Middle frontal gyrus (tissue), 1 donor: Measurements from ENCODE around the gene CDC73.
A peak's percentile ranks its signal among the peaks of the same experiment; 100 is the strongest.

Experiments used
- DNase-seq: peaks from one replicate; pipeline ENCODE4 v3.0.0-alpha.2; 2015; ENCODE audit warnings: low spot score; ENCODE audit errors: extremely low spot score

Gene CDC73

GRCh38 chr1:193121616-193122593, at the start of gene CDC73:
Gene CDC73, plus strand, starts transcription at chr1:193122031. Its CDS starts 170 bp downstream, at chr1:193122201.
- peak; percentile 92 for DNase-seq

DNA sequence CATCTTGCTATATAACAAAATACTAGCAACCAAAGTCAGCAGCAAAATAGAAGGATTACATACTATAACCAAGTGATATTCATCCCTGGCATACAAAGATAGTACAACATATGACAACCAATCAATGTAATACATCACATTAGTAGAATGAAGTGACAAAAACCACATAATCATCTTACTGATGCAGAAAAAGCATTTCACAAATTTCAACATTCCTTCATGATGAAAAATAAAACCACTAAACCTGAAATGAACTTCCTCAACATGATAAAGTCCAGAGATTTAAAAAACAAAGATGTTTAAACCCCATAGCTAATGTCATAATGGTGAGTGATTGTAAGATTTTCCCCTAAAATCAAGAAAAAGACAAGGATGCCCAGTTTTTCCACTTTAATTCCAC, 43.8 kb upstream of the CDC73 start:
- DNase-seq, result no peak

DNA sequence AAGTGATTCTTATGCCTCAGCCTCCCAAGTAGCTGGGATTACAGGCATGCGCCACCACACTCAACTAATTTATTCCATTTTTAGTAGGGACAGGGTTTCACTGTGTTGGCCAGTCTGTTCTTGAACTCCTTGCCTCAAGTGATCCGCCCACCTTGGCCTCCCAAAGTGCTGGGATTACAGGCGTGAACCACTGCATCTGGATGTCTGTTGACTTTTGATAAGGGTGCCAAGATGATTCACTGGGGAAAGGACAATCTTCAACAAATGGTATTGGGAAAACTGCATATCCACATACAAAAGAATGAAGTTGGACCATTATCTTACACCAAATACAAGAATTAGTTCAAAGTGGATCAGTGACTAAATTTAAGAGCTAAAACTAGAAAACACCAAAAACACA, 42.6 kb upstream of the CDC73 start:
- DNase-seq, result no peak

DNA sequence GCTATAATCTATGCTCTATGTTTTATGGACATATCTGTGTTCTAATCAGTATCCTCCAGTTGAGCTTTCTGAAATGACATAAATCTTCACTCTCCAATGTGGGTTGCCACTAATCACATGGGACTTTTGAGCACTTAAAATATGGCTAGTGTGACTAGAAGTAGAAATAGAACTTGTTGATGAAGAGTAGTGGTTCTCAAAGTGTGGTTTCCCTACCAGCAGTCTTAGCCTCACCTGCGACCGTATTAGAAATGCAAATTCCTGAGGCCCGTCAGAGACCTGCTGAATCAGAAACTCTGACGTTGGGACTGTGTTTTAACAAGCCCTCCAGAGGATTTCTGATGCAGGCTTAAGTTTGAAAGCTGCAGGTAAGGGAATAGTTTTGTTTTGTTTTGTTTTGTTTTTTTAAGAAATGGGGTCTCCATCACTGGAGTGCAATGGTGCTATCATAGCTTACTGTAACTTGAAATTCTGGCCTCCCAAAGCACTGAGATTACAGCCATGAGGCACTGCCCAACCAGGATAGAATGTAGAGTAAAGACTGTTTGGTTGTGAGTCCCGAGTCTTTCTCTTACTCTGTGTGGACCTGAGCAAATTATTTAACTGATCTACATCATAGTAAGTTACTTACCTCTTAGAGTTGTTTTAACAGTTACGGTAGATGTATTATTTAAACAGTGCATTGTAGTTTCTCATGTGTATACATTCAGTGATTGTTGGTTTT, 38.3 kb upstream of the CDC73 start:
- DNase-seq, result no peak

DNA sequence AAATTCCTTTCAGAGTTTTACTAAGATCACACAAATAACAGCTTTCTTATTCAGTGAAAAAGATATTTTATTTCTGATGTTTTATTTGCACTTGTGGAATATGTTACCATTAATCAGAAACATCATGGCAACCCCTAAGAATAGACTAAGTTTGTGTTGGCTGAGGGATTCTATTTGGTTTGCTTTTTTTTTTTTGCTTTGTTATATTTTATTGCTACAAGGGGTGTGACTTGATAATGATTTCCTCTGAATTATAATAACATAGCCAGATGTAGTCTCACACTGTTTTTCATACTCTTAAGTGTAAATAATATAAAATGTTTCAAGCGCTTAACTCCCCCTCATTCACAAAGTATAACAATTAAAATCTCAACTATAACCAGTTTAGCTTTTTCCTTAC, 36.6 kb upstream of the CDC73 start:
- no peak for DNase-seq

DNA sequence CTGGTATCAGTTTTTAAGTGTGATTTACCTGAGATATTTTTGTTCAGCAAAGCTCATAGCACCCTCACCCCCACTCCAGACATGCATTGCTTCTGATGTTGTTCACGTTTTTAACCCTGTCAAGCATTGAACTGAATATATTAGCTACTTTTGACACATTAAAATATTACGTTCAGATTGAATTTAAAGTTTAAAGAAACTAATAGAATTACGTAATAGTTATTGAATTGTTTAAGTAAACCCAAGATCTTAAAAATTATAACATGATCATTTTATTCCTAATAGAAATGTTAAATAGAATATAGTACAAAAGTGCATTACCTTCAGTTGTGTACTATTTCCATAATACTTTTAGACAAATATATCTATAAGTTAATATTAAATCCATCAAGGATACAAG, 35.5 kb upstream of the CDC73 start:
- DNase-seq, result no peak

DNA sequence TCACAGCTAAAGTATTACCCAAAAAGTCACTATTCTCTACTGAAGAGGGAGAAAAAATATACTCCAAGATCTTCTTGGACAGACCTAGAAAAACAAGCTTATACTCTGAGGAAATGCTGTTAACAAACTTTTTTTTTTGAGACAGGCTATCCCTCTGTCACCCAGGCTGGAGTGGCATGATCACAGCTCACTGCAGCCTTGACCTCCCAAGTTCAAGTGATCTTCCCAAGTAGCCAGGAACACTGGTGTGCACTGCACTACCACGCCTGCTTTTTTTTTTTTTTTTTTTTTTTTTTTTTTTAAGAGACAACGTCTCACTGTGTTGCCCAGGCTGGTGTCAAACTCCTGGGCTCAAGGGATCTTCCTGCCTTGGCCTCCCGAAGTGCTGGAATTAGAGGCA, 33.9 kb upstream of the CDC73 start:
- DNase-seq, result no peak

DNA sequence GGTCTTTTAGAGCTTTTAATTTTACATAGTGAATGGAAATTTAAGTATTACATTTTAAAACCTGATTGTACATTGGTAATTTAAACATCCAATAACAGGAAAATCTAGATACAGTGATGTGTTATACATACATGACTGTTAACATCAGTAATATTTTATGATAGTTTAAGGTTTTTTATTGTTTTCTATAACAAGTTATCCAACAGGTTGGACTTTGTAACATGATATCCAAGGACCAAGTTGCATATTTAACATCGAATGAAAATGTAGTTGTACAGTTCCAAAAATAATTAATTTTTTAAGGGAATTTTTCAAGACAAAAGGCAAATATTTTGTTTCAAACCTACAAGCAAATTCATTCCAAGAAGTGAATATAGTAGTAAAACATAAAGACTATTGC, 31.0 kb upstream of the CDC73 start:
- DNase-seq, result no peak

GRCh38 chr1:193094112-193094511, 27.7 kb upstream of the CDC73 start:
- DNase-seq, result no peak

GRCh38 chr1:193102662-193103061, 19.2 kb upstream of the CDC73 start:
- DNase-seq, result no peak

DNA sequence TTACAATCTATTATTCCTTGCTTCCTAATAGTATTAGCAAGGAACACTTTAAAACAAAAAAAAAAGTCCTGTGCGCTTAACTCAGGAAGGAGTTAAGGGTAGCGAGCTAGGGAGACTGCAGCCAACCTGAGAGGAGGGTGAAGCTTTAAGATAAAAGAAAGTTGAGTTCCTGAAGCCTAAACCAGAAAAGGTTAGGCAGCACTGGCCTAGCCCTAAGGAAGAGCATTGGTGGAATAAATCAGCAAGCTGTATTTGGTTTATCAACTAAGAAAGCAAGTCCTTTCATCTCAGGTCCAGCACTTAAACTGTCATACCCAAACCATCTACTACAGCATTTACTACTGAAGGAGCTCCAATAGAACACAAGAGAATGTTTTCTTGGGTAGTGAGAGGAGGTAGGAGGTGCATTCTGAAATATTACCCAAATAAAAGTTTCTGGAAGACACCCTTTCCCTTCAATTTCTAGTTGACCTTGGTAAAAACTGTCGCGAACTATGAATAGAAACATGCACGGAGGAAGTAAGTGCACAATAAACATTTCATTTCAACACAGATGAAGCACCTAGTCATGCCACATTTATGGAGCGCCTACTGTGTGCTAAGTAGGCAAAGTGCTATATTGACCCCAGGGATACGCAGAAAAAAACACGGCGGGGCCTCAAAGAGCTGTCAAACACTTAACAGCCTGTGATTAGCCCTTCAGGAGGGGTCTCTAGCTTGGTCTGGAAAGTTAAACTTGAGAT, 17.9 kb upstream of the CDC73 start:
- no peak for DNase-seq

DNA sequence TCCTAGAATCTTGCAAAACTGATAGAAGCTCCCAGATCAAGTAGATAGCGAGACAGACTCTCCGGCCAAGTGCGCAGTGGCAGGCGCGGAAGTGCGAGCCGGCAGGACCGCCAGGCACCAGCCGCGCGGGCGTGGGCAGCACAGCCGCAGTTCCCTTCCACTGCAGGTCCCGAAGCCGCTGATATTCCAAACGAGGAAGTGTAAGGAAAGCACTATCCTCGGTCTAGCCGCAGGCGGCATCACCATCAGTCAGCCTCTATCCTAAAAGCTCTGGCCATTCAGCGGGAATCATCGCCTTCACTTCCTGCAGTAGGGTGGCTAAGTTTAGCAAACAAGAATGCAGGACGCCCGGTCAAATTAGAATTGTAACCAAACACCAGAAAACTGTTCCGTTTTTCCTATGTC, 17.3 kb upstream of the CDC73 start:
- DNase-seq, result peak; percentile 27

- peak; percentile 58 for DNase-seq
Observed at GRCh38 chr1:193104907-193105820, 16.7 kb upstream of the CDC73 start, which contains the start of gene GLRX2. Gene GLRX2, minus strand, starts transcription at chr1:193105414. Its CDS starts 32 bp downstream, at chr1:193105382.

DNA sequence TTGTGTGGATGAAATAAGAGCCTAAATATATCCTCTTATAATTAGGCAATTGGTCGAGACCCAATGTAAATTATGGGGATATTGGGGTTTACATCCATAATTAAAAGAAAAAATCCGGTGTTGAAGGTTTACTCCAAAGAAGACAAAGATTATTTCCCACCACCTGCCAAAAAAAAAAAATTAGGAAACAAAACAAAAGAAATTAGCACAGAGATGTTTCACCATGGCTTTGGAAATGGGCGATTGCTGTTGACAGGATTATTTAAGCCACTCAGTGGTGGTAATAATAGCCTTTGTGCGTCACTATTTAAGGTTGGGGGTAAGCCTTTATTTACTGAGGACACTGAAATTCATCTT, 16.0 kb upstream of the CDC73 start:
- no peak for DNase-seq

- DNase-seq, result no peak
Observed at GRCh38 chr1:193108471-193108870, 13.4 kb upstream of the CDC73 start.

- DNase-seq, result no peak
Observed at GRCh38 chr1:193109619-193110018, 12.2 kb upstream of the CDC73 start.

- no peak for DNase-seq
Observed at GRCh38 chr1:193110246-193110645, 11.6 kb upstream of the CDC73 start.

DNA sequence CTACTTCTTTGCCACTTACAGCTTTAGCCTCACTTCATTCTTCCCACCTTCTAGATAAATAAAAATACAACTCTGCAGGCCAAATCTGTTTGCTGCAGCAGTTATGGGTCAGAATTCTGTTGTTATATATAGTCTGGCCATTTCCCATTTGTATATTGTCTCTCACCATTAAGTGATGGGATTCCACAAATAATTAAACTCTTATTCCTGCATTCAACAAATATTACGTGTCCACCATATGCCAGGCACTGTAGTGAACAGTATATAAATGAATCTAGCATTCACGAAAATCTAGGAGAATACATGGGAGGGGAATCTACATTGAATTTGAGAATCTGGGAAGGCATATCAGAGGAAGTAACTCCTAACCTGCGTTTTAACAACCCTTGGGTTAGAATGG, 11.0 kb upstream of the CDC73 start:
- no peak for DNase-seq

- no peak for DNase-seq
Observed at GRCh38 chr1:193111641-193112090, 10.2 kb upstream of the CDC73 start.

- no peak for DNase-seq
Observed at GRCh38 chr1:193113258-193113991, 8.4 kb upstream of the CDC73 start.
